HCEC 1CT (cell line): ENCODE results near the gene REELD1.

ENCODE experiments used
- DNase-seq: peaks from one replicate; pipeline ENCODE4 v3.0.0-alpha.2; 2017

The REELD1 gene

DNA sequence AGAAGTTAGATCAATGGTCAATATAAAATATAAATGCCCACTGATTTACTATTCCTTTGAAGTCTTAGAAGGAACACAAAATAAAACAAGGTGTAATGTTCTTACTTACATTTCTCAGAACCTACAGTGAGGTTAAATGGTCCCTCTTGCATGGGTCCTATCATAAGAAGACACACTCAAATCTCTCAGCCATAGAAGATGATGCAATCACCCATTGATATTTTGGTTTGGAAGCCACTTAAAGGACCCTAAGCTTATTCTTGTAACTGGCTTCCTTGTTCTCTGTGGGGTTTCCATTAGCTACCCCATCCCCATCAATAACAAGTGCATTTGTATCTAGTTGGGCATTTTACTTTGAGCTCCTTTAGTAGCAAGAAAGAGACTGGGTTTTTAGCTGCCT, 15.1 kb downstream of the REELD1 start:
- DNase-seq, result no peak

DNA sequence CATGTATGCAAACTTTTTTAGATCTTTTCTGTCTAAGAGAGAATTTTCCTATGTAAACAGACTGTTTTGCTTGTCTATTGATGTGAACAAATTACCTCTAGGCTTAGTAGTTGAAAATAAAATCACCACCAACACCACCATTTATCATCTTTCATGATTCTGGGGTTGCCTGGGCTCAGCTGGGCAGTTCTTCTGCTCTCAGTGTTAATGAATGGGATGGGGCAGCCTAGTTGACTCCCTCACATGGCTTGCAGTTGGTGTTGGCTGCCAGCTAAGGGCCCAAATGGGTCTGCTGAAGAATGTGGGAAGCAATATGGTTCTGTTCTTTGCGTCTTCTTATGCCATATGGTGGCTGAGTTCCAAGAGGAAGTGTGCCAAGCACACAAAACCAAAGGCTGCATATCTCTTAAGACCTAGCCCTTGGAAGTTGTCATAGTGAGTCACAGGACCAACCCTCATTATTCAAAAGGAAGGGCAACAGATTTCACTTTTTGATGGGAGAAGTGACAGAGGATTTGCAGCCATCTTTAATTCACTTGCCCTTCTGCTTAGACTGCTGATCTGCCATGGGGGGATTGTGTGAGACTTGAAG, 17.9 kb downstream of the REELD1 start:
- no peak for DNase-seq

DNA sequence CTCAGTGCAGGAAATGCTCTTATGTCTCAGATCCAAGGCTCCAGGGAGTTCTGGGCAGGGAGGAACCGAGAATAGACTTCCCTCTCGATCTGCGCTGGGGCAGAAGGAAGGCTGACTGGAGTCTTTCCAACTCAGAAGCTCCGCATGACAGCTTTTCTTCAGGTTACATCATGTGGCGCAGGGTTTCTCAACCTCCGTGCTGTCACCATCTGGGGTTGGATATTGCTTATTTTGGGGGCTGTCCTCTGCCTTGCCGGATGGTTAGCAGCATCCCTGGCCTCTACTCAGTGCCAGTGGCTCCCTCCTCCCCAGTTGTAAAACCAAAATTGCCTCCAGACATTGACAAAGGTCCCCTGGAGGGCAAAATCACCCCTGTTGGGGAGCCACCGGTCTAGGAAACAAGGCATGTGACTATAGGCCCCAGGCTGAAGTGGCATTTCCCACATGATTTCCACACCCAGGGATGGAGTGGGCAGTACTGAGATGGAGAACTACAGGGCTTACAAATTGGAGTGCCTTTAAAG, 21.4 kb downstream of the REELD1 start:
- no peak for DNase-seq

DNA sequence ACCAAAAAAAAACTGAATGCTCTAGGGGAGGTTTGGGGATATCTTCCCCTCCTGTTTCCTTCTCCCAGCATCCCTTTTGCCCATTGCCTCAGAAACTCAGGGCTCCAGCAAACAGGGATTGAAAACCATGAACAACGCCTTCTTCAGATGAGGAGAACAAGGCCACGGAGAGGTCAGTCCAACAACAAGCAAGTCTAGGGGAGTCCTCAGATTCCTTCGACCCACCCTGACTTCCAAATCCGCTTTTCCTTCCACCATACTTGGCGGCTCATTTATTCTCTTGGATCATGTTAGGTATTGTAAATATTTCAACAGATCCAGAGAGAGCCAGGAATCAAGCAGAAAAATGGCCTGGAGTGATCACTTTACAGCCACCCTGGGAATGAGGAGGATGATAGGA, 21.9 kb downstream of the REELD1 start:
- DNase-seq, result no peak

DNA sequence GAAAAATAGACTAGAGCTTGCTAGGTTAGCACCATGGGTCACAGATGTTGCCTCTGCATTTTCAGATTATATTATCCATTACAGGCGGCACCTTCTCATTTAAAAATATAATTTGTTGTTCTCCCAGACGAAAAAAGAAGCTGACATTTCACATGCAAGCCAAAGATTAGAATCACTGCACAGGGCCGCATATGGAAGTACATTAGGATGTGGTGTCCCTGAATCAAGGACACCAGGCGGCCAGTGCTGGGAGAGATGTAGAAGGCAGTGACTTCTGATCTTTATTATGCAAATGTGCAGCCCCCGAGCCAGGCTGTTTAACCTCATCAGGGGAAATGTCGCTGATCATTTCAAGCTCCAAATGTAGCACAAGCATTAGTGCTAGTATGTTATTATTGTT, 22.8 kb downstream of the REELD1 start:
- DNase-seq, result no peak

DNA sequence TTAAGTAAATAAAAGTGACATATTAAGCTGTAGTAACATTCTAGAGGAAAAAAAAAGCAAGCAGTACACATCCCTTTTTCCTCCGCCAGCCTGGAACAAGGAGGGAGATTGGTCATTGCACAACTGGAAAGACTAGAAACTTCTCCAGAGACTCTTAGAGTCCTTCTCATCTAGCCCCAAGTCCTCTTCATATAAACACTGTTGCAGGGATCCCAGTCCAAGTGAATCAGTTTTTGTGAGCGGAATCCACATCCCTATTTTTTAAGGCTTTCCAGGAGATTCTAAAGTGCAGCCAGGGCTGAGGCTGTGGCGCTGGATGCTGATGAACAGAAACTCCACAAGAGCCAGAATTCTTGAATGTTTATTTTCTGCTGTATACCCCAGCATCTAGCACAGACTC, 23.8 kb downstream of the REELD1 start:
- no peak for DNase-seq

DNA sequence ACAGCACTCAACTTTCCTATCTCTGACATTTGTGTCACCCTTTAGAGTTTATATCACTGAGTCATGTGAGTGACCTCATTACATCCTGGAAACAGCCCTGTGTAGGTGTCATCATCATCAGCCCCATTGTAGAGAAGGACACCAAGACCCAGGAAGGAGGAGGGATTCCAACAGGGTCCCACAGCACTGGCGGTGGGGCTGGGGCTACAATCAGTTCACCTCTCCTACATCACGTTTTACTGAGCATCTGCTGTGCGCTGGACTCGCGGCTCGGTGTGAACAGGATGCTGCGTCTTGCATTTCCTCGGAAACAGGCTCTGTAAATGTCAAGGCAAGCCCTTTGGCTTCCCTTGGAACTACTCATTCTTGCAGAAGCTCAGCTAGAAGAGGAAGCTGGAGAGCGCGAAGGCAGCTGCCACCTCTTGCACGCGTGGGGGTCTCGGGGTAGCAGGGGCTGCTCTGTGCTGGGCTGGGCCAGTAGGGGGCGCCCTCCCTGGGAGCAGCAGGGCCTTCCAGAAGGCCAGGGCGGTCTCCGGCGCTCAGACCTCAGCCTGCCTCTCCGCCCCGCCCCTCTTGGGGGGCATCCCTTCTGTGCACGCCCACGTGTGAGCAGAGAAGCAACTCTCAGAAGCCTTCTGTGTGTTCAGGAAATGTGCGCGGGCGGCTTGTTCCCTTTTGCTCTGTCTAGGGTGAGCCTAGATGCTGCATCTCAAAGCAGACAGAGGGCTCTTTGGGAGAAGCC, 29.0 kb downstream of the REELD1 start:
- no peak for DNase-seq

DNA sequence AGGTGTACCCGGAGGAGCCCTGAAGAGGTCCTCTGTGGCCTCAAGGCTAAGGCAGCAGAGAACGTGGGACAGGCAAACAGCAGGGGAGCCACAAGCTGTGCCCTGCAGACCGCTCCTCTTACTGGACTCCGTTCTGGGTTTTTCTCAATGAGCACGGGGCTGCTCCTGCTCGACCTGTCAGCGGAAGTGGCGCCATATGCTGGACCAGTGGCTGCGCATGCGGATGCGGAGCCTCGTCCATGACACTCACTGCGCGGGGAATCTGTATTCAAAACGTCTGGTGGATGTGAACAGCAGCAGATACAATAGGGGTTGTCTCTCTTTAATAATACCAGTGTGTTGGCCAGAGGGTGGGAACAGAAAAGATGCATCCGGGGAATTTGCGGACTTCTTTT, 29.5 kb downstream of the REELD1 start:
- DNase-seq, result no peak

DNA sequence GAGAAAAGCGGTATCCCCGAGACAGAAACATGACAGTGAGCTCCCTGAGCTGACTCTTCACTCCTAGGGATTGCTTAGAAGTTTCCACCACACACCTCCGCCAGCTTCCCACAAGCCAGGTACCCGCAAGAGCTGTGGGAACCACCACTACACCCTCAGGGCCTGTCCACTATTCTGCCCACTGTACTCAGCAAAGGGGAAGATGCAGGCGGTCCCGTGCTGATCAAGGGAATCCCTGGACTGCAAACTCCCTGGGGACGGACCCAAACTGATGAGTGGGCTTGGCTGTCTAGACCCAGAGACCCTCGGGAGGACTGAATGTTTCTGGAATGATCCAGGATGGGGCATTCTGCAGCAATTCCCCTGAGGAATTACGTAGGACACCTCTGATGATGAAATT, 30.2 kb downstream of the REELD1 start:
- no peak for DNase-seq

DNA sequence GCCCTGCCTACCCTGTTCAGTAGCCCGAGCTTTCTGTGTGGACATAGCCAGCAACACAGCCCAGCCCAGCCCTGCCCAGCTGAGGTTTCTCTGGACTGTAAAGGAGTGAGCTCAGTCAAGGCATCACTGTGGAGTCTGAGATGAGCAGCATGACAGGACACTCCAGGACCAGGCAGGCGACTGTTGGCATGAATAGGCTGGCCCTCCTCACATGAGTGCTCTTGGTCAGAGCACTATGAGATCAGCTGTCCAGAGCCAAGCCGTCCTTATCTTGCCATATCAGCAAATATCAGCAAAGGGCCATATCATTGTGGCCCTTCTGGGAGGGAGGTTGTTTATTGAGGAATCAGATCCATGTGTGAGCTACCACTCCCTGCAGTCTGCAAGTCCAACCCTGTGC, 30.9 kb downstream of the REELD1 start:
- no peak for DNase-seq

DNA sequence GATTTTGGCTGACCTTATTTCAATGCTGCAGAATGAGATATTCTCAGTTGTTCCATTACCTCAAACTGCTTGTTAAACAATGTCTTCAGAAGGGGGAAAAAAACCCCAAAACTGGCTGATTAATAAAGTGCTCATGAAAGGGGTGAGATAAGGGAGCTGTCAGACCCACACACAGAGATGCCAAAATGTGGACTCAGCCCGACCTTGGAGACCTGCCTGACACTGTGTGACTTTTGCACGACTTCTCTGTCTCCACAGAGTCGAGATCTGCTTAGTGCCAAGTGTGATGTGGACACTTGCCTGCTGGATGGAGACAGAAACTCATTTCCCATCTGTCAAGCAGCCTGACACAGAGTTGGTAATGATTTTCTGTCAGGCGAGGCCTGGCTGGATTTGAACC, 31.5 kb downstream of the REELD1 start:
- no peak for DNase-seq

DNA sequence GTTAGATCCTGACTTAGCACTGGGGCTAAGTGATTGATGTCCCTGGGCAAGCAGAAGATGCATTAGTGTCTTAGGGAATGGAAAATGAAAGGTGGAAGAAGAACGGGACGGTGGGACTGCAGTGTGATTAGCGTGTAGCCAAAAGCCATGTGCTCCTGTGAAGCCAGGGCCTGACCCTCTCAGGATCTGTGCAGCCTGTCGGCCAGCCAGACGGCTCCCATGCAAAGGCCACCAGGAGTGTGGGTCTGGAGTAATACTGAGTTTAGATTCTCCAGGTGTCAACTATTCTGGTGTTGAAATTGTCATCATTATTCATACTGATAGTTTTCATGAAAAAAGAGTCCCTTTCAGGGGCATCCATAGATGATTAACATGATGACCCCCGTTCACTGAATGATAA, 32.0 kb downstream of the REELD1 start:
- DNase-seq, result no peak

DNA sequence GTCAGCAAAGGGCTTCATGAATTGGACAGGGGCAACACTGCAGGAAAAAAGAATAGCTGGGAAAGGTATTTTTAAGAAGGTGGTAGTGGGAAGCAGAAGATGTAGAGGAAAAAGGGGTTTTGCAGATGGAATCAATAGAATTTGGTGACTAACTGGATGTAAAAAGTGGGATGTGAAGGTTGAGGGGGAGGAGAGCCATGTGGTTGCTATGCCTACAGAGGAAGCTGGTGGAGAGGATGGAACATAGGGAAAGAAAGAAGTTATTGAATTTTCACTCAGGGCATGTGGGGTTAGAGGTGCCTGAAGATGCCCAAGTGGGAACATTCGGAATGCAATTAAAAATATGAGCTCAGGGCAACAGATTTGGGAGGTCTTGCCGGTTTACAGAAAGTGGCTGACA, 33.0 kb downstream of the REELD1 start:
- DNase-seq, result no peak

DNA sequence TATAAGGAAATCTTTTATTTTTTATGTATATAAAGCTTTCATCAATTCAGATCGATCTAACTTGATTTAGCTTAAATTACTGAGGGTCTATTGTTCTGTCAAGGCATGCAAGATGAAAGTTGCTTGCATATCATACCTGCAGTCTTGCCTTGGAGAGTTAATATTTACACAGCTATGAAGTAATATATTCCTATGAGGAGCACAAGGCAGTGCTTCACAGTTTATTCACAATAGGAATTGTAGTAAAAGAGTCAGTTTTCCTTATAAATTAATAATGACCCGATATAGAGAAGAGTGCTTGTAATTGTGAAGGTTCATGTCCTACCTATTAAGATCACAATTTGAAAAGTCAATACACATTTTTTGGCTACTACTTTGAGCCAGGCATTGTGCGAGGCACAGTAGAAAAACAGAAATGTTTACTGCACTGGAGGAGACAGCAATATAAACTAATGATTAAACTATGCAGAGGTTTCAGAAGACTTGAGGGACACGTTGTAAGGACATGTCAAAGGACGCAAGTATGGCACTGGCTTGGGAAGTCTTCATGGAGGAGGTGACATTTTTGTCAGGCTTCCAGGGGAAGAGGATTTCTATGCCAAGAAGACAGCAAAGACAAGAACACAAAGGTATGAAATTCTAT, 38.8 kb downstream of the REELD1 start:
- no peak for DNase-seq

DNA sequence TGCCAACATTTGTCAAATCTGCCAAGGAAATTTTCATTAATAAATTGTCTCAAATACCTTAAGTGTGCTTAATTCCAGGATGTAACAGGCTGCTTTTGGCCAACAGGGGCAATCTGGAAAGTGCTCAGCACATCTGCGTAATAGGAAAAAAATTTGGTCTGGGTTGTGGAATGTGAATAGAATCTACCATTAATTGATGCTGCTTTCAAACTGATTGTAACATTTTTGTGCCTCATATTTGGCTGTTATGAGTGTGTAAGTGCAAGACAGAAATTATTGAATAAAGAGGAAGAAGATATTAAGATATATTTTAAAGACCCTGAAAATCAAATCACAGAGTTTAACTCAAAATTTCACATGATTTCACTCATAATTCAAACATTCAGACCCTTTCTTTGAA, 41.1 kb downstream of the REELD1 start:
- no peak for DNase-seq

DNA sequence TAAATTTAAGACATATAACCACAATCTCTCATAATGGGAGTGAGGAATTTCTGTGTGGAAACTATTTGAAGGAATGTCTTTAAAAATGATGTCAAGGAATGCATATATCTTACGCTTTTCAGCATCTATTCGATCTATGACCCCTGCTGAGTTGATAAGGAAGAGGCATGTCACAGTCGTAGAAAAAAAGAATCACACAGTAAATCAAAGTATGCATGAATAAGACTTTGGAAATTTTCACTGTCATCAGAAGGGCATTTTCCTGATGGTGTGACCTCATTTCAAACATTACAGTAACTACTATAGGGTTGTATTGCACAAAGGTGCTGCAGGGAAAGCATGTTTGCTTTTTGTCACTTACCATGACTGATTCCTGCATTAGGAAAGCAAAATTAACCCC, 41.5 kb downstream of the REELD1 start:
- peak; percentile 27 for DNase-seq

DNA sequence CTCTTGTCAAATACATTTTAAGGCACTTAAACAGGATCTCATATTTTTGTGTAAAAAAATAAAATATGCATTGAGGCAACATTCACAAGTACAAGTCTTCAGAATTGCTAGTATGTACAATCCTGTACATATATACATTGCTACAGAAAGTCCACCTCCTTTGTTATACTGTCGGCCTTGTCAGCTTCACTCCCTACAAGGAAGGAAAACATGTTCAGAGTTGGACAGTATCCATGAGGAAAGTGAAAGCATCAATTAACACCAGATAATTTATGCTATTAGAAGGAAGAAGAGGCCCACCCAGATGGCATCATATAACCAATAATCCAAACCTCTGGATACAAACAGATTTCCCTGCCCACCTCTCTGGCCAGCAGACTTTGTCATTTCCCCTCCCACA, 42.0 kb downstream of the REELD1 start:
- no peak for DNase-seq

DNA sequence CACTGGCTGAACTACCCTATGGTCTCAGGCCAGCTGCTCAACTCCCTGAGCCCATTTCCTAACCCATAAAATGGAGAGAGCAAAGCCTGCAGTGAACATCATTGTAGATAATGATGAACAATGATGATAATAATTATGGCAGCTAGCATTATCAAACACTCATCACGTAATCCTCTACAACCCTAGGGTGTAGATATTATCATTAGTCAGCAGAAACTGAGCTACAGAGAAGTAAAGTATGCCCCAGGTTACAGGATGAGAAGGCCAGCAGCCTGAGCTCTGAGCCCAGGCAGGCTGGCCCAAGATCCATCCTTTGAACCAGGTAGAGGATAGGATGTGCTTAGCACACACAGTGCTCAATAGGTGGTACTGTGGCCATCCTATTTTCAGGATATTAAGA, 43.2 kb downstream of the REELD1 start:
- no peak for DNase-seq

DNA sequence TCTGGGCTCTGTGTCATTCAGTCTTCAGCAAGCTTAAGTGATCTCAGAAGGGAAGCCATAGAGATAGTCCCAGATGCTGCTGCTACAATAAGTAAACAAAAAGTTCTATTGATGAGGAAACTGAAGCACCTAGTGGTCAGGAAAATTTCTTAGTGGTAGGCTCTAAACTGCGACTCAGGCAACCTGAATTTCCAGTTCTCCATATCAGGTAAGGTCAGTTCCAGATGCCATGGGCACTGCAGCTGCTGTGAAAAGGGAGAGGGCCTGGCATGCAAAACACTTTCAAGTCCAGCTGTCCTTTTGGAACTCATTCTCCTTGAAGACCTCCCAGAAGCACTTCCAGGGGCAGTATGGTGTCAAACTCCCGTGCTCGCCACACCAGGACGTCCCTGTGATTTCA, 46.2 kb downstream of the REELD1 start:
- no peak for DNase-seq

DNA sequence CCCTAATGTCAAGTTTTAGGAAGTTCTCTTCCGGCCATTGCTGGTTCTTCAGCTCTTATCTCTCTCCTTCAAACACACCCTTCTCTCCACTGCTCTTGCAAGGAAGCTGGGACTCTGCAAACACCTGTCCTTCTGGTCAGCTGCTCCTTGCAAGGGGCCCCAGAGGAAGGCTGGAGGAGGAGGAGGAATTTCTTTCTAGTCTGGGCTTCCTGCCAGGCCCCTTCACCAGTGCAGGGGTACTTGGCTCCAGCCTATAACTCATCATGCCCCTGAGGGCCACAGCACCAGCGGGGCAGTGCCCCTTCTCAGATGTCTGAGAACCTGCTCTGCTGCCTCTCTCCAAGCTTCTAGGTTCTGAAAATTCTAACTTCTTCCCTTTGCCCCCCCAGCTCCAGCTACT, 46.7 kb downstream of the REELD1 start:
- DNase-seq, result no peak

DNA sequence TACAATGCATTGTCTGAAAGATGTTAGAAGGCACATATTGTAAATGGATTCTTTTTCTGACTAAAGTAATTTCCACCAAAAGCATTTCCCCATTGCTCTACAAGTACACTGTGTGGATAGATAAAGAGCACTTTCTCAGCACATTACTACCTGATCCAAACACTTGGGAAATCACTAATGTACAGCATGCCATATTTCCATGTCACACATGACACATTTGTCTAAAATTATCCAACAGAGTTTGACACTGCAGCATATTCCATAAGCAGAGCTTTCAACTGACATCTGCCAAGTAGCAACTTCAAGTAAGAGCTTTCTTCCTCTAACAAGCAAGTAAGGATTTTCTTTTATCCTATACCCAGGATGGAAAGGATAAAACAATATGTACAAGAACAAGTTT, 49.5 kb downstream of the REELD1 start:
- DNase-seq, result no peak

DNA sequence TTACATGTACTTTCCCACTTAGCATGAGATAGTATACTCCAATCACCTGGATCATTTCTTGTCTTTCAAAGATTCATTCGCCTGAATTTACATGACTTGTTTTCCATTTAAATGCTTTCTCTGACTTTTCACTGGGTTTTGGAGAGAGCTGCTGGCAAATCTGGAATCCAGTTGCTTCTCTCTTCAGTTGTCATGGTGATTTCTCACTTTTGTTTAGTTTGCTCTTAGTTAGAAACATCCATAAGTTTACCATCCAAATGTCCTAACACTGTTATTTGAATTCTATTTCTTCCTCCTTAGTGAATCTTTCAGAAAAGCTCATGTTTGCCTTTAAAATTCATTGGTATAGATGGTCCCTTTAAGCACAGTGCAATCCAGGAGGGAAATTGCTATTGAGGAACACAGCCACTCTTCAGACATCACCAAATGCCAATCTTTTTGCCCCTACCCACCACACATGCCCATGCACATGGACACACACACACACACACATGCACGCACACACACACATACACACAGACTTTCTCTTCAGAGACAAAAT, 51.7 kb downstream of the REELD1 start:
- no peak for DNase-seq

DNA sequence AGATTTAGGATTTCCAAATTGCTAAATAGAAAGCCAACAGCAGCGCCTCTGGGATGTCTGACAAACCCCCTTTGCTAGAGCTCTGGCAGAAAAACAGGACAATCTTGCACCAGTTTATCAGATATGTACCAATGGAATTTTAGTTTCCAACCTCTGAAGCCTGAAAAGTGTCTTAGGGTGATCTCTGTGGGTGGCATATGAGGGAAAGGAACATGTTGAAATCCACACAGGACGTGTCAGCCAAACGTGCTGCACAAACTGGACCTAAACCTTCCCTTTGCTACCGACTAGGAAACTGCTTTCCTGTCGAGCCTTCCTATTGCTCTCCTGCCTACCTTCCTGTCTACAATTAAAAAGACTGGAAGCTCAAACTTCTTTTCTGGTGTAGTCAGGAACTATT, 53.5 kb downstream of the REELD1 start:
- DNase-seq, result no peak

DNA sequence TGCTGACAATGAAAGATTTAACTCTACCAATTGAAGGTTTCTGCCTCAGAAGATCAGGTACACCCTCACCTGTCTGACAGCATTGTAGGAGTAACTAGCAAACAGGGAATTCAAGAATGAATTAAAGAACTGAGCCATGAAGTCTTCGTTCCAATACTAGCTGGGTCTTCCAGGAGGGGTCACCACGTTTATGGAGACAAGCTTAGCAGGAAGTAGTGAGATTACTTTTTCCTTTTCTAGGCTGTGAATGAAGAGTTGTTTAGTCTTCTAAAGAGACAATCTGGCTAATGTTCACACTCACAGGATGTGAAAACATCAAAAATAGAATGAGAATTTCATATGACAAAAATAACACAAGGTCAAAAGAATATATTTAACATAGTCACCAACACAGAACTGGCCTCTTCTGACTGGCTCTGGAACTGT, 54.9 kb downstream of the REELD1 start:
- no peak for DNase-seq
